GM19351 (cell line): Measurements from ENCODE around the gene FAH.

ENCODE experiments used
- ATAC-seq: cut with Tn5 transposase; IDR thresholded peaks from one replicate; pipeline ENCODE4 v1.9.1; 2021; ENCODE audit warnings: mild to moderate bottlenecking, moderate library complexity; ENCODE audit not compliant: unreplicated experiment

The FAH gene

GRCh38 chr15:80171787-80172186 lies 19.0 kb downstream of the FAH start:
- no peak for ATAC-seq

DNA sequence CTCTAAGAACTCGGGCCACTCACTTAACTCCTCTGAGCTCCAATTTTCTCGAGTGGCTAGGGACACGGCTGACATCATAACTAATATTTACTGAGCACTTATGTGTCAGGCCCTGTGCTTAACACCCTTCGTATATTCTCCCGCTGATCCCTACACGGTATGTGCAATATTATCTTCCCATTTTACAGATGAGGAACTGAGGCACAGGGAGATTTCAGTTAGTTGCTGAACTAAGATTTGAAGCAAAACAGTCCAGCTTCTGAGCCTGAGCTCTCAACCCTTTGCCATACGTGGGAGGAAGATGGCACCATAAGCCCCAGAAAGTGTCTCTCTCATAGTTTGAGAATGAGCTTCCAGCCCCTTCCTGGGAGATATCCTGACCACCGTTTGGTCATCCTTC lies 19.6 kb downstream of the FAH start:
- ATAC-seq: no peak

GRCh38 chr15:80173022-80173759 lies 20.4 kb downstream of the FAH start:
- ATAC-seq: peak; percentile 56

DNA sequence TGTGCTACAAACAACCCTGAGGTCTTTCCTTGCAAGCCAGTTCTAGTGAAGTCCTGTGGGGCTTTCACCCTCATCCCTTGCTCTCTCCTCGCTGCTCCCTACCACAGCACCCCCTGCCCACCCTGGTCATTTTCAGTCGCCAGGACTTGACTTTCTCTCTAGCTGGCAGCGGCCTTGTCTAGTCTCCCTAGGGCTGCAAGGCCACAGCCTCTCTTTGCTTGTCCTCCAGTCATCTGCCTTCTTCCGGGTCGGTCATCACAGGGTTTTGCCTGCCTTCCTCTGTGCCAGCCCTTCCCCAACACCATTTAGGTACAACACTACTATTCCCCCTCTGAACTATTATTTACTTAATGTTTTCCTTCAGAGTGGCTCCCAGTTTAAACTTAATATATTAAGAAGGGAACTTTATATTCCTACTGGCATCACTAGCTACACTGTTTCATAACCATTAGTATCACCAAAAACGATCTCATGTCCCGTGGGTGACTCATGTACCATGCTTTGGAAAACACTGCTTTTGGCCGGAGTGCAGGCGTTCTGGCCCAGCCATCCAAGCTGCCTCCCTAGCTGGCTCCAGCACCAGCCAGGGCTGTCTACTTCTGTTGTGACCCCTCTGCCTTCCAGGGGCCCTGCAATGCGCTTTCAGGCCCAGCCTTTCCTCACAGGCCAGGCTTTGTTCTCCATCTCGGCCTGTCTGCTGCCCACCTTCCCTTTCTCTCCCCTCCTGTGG lies 21.4 kb downstream of the FAH start:
- no peak for ATAC-seq

DNA sequence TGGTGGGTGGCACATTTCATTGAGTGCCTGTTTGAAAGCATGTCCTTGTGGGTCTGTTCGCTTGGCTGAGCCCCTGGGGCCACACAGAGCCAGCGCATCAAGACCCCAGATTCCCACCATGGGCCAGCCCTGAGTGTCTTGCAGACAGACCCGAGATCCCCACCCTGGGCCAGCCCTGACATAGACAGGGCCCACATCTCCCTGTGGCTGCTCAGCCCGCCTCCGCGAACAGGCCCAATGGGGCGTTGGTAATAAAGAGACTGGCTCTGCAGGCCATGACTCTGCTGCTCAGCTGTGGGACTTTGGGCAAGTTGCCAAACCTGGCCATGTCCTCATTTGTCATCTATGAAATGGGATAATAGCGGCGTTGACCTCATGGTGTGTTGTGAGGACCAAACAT lies 22.6 kb downstream of the FAH start:
- ATAC-seq: no peak

DNA sequence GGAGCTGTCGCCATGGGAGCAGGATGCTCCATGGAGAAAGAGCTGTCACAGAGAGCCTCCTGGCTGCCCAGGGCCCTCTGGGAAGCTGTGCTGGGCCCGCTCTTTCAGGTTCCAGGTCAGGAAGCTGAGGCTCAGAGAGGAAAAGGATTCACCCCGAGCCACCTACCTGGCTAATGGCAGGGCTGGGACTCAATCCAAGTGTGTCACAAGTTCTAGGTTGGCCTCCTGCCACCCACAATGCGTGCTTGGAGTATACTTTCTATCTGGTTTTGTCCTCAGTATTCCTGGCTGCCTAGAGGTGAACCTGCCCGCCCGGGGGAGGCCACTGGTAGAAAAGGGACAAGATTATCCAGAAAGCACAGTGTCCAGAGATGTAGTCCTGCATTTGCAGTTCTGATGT lies 23.6 kb downstream of the FAH start:
- no peak for ATAC-seq

GRCh38 chr15:80177156-80177555 lies 24.4 kb downstream of the FAH start:
- ATAC-seq: no peak

DNA sequence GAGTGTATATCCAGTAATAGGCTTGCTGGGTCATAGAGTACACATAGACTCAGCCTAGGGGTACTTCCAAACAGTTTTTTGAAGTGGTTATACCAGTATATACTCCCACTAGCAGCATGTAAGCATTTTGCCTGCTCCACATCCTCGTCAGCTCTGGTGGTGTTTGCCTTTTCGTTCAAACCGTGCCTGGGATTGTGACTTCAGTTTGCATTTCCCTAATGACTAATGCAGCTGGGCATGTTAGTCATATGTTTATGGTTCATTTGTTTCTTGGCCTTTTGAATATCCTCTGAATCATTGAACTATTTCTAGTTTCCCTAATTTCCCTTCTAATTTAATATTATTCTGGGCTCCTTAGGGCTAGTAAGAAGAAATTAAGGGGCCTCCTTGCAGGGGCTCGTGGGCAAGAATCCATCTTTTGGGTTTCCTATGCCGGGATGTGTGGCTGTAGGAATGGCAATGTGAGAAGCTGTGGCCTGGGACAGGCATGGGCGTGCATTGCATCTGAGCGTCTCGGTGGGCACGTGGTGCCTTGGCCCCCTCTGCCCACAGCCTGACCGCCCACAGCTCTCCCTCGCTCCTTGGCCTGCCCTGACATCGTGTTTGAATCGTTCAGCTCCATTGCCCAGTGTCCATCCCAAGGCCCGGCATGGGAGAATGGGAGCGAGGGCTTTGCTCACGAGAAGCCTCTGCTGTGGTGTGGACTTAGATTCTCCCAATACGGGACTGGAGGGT lies 26.4 kb downstream of the FAH start:
- no peak for ATAC-seq

GRCh38 chr15:80179935-80180334 lies 27.1 kb downstream of the FAH start:
- no peak for ATAC-seq

GRCh38 chr15:80180468-80180867 lies 27.7 kb downstream of the FAH start:
- ATAC-seq: no peak

DNA sequence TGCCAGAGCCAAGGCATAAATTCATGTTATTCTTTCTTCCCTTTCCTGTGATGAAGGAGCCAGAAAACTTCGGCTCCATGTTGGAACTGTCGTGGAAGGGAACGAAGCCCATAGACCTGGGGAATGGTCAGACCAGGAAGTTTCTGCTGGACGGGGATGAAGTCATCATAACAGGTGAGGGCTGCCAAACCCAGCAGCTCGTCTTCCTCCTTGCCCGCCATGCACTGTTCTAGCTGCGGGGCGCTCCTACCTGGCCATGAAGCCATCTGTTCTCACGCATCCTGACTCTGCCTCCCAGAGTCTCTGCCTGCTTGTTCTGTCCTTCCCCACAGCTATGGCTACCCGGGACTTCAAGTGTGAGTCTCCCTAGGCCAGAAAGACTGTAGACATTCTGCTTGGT lies 28.2 kb downstream of the FAH start:
- no peak for ATAC-seq

DNA sequence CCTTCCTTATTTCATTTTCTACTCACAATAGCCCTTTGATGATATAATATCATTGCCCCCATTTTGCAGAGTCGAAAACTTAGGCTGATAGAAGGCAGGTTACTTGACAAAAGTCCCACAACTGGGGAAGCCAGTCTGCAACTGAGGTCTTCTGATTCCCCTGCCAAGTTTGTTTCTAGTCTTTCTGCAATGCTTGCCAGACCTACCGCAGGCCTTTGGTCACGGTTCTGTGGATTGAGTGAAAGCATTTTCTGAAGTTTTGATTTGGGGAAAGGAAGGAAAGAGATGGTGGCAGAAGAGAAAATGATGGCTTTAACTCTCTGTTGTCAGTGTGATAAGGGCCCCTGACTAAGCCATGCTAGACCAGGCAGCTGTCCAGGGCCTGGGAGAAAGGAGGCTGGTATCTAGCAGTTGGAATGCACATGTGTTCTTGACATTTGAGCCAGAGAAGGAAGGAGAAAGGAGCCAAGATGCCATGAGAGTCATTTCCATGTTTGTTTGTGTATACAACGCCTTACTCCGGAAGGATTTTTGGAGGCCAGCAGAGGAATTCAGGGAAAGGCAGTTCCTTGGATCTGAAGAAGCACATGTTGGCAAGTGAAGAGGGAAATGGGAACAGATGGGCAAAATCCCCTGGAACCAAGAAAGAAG lies 29.9 kb downstream of the FAH start:
- no peak for ATAC-seq

DNA sequence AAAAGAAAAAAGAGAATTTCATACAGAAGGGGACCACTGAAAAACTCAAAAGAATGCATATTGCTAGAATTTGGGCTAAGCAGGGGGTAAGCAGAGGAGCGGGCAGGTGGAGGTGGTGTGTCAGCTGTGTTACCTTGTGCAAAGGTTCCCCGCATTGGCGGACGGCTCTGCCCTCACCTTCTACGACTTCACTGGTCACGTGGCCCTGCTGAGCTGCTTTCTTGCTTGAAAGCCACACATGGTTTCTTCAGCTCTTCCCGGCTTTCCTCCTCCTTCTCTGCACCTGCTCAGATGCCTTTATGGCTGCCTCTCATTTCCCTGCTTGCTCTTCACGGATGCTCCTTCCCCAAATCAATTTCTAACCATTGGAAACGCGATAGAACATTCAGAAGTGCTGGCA lies 30.5 kb downstream of the FAH start:
- no peak for ATAC-seq

DNA sequence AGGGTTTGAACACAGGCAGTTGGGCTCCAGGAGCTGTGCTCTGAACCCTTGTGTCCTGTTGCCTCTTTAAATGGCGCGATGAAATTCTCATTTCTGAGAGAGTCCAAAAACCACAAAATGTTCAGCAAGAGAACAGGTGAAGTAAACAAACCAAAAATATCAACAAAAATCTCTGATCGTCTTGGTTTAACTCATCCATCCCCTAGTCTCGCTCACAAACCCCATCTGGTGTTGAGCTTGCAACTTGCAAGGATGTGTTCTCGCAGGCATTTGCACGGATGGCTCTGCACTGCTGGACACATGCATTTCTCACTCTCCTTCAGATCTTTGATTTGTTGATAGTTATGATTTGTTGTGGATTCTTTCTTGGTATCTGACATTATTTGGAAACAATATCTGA lies 31.1 kb downstream of the FAH start:
- ATAC-seq: no peak

DNA sequence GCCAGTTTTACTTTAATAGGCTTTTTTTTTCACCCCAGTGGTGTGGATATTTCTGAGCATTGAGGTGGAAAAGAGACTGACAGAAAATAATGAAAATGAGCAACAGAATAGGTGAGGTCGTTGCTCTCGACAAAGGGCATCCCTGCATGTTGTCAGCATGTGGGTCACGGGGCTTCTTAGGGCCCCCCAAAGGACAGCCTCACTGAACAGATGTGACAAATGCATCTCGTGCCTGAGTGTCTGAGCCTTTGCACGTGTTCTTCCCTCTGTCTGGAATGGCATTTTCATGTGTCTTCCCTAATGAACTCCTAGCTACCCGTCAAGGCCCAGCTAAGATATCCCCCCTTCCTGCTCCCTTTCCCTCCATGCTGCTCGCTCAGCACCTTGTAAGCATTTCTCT lies 31.8 kb downstream of the FAH start:
- ATAC-seq: no peak

DNA sequence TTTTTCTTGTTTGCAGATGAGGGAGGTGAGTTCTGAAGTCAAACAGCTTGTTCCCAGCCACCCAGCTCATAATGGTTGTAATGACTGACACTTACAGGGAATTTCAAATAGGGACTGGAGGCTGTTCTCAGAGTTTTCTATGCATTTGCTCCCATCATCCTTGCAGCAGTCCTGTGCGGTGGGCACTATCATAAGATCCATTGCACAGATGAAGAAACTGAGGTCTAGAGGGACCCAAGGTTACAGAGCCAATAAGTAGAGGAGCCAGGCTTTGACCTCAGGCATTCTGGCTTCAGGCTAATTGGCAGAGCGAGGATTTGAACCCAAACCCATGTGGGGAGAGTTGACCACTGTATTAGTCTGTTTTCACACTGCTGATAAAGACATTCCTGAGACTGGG lies 32.4 kb downstream of the FAH start:
- ATAC-seq: no peak

GRCh38 chr15:80186066-80186465 lies 33.3 kb downstream of the FAH start:
- no peak for ATAC-seq

GRCh38 chr15:80186597-80186996 lies 33.8 kb downstream of the FAH start:
- no peak for ATAC-seq

DNA sequence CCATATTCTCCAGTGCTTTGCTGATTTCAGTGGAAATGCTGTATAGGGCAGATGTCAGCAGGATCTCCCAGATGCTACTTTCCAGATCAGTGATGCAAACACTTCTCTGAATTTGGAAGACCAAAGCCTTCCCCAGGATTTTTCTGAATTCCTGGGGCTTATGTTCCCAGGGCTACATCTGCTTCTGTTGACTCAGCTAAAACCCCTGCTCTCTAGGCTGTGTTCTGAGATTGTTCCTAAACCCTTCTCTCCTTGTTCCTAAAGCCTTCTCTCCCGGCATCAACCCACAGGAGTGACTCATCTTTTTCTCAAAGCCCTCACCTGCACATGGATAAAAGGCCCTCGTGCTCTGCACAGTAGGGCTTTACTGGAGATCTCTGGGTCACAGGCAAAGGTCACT lies 35.5 kb downstream of the FAH start:
- no peak for ATAC-seq

- ATAC-seq: no peak
These were observed 38.4 kb downstream of the FAH start for GRCh38 chr15:80191198-80191597.

GRCh38 chr15:80191897-80192595 lies 39.2 kb downstream of the FAH start:
- ATAC-seq: no peak
